Epidermal melanocyte (primary cell): Measurements from ENCODE around the gene CCL22.
"Not testable (repeated sequence)": the region's sequence is repeated elsewhere in the genome, so short reads cannot be mapped to it uniquely, and the experiment has no call there.

Experiments used
- DNase-seq: peaks from one replicate; pipeline ENCODE4 v3.0.0; 2011; ENCODE audit warnings: low spot score; ENCODE audit not compliant: insufficient read length

The CCL22 gene

DNA sequence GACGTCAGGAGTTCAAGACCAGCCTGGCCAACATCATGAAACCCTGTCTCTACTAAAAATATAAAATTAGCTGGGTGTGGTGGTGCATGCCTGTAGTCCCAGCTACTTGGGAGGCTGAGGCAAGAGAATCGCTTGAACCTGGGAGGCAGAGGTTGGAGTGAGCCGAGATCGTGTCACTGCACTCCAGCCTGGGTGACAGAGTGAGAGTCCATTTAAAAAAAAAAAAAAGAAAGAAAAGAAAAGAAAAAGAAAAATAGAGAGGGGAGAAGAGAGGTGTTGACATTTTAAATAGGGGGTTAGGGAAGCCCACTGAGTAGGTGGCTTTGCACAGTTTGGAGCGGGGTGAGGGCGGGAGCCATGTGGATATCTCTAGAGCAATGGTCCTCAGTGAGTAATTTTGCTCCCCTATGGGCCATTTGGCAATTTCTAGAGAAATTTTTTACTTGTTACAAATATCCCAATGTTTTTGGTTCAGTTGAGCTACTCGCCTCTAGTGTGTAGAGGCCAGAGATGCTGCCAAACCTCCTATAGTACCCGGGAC lies 16.4 kb downstream of the CCL22 start:
- DNase-seq: not testable (repeated sequence)

- no peak for DNase-seq
Measured at GRCh38 chr16:57376313-57376818, 17.8 kb downstream of the CCL22 start.

DNA sequence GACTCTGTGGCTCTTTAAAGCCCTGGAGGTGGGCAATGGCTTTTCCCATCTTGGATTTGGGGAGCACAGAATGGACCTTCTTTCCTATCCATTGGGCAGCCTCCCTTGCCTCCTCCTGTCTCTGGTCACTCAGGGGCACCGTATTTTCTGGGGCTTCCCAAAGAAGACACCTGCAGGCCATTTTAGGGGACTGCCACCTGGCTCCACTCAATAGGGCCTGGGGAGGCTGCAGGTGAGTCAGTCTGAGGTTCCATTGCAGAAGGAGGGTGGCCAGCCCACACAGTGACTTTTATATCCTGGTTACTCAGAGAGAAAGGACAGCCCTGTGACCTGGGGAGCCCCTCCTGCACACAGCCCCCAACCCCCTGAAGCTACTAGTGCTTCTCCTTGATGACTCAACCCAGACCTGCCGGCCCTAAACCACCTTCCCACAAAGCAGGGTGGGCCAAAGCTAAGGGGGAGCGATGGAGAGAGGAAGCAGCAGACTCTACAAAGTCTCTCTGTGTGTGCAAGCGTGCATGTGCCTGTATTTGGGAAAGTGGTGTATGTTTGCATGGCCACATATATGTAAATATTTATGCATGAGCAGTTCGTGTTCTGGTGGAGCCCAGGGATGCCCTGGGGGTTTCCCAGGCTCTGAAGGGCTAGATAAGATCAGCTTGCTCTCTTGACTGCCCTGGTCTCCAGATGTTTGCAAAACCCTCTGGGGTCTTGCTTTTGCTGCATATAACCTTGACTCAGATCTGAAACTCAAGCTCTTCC lies 18.7 kb downstream of the CCL22 start:
- DNase-seq: no peak

GRCh38 chr16:57379579-57379978 lies 21.0 kb downstream of the CCL22 start:
- DNase-seq: no peak

DNA sequence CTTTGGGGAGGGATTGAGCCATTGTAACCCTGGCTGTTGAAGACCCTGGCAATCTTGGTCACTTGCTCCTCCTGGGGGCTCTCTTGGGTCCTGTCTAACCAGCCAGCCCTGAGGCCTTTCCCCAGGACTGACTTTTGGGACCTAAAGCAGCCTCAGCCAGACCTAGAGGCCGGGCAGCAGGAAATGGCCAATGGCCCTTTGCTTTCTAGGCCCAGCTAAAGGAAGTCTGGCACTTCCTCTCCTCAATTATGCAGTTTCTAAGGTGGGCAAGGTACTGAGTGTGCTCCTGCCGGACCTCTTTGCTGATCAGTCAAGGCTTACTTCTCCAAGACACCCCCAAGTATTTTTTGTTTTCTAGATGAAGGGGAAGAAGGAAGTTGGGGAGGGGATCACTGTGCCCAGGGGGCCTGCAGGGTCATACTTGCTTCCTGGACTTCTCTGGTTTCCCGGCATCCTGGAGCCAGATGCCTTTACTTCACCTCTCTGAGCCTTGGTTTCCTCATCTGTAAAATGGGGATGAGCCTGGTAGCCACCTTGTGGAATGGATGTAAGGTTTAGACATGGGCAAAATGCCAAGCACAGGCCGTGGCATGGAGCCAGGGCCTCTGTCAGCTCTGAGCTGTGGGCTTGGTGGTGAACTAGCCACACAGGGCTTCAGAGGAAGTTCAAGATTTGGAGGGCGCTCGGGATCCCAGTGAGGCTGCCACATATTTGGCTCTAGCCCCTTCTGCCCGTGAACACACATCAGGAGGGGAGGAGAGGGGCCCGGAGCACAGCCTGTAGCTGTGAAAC lies 22.3 kb downstream of the CCL22 start:
- DNase-seq: no peak

DNA sequence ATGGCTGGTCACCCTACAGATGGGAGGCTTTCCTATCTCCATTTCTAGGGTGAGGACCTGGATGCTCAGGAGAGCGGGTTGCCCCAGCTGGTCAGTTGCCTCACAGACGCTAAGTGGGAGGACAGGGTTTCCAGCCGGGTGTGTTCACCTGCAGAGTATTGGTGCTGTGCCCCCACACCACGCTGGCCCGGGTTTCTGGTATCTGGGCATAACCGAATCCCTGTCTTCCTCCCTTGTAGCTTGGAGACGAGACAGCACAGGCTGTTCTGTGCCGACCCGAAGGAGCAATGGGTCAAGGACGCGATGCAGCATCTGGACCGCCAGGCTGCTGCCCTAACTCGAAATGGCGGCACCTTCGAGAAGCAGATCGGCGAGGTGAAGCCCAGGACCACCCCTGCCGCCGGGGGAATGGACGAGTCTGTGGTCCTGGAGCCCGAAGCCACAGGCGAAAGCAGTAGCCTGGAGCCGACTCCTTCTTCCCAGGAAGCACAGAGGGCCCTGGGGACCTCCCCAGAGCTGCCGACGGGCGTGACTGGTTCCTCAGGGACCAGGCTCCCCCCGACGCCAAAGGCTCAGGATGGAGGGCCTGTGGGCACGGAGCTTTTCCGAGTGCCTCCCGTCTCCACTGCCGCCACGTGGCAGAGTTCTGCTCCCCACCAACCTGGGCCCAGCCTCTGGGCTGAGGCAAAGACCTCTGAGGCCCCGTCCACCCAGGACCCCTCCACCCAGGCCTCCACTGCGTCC lies 23.4 kb downstream of the CCL22 start:
- no peak for DNase-seq

GRCh38 chr16:57382535-57383275 lies 24.1 kb downstream of the CCL22 start:
- DNase-seq: no peak

- DNase-seq: no peak
Measured at GRCh38 chr16:57383276-57384247, 25.0 kb downstream of the CCL22 start.

- no peak for DNase-seq
Measured at GRCh38 chr16:57384248-57385070, 25.9 kb downstream of the CCL22 start.

- no peak for DNase-seq
Measured at GRCh38 chr16:57385083-57385482, 26.5 kb downstream of the CCL22 start.

GRCh38 chr16:57386381-57386951 lies 27.9 kb downstream of the CCL22 start:
- DNase-seq: no peak

DNA sequence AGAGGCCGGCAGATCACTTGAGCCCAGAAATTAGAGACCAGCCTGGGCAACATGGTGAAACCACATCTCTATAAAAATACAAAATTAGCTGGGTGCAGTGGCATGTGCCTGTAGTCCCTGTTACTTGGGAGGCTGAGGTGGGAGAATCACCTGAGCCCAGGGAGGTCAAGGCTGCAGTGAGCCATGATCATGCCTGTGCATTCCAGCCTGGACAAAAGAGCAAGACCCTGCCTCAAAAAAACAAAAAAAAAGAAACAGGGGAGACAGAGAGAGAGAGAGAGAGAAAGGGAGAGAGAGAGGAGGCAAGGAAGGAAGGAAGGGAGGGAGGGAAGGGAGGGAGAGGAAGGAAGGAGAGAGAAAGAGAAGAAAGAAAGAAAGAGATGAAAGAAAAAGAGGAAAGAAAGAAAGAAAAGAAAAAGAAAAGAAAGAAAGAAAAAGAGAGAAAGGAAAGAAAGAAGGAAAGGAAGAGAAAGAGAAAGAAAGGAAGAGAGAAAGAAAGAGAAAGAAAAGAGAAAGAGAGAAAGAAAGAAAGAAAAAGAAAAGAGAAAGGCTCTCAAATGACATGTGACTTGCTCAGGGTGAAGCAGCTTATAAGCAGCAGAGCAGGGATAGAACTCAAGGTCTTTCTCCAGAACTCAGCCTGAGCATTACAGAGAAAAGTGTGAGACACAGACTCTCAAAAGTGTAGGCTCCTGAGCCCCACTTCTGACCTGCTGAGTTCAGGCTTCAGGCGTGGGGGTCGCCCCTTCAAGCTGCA lies 29.2 kb downstream of the CCL22 start:
- no peak for DNase-seq

GRCh38 chr16:57388359-57389086 lies 29.9 kb downstream of the CCL22 start:
- no peak for DNase-seq

DNA sequence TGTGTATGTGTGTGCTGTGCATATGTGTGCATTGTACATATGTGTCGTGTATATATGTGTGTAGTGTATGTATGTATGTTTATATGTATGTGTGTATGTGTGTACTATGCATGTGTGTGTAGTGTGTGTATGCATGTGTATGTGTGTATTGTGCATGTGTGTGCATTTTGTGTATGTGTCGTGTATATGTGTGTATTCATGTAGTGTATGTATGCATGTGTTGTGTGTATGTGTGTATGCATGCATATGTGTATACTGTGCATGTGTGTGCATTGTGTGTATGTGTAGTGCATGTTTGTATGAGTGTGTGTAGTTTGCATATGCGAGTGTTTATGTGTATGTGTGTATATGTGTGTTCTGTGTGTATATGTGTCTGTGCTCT lies 30.5 kb downstream of the CCL22 start:
- DNase-seq: no peak

DNA sequence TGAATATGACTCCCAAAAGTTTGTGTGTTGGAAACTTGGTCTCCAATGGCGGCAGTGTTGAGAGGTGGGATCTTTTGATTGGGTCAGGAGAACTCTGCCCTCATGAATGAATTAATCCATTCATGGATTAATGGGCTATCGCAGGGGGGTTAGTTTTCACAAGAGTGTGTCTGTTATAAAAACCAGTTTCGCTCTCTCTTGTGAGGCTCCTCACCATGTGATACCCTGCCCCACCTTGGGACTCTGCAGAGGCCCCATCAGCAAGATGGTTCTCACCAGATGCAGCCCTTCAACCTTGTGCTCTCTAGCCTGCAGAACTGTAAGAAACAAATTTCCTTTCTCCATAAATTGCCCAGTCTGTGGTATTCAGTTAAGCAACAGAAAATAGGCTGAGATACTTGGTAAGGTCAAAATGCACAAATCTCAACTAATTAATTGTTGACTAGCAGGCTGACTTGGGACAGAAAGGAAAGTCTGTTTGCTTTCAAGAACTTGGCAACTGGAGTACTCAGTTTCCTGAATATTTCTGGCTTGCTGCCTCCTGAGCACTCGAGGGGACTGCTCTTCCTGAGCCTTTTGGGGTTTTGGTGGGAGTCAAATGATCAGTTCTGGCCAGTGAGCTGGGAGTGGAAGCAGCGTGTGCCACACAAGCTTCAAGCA lies 32.2 kb downstream of the CCL22 start:
- DNase-seq: peak; percentile 55

DNA sequence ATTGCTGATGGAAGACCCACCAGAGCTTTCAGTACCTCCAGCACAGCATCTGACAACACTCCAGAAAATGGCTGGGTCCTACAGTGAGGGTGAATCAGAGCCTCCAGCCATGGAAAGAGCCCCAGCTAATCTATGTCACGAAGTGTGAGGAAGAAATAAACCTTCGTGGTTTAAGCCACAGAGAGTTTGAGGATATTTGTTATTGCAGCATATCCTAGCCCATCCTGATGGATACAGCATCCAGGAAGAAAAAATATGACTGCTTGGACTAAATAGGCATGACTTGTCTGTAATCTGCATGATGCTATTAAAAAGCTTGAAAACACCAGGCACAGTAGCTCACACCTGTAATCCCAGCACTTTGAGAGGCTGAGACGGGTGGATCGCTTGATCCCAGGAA lies 32.7 kb downstream of the CCL22 start:
- DNase-seq: no peak

GRCh38 chr16:57391708-57392107 lies 33.1 kb downstream of the CCL22 start:
- no peak for DNase-seq
